ENCODE results near the gene CARNS1.
"Not testable (repeated sequence)": the region's sequence is repeated elsewhere in the genome, so short reads cannot be mapped to it uniquely, and the experiment has no call there.

- not testable (repeated sequence) for TF ChIP-seq EP300 (IDR thresholded peaks at IDR 0.05; ENCODE audit: low read depth); POLR2AphosphoS5 (IDR thresholded peaks at IDR 0.05); CTCF (IDR thresholded peaks at IDR 0.05); POLR2A (IDR thresholded peaks at IDR 0.05)
Observed at GRCh38 chr11:67465530-67465929, 50.1 kb downstream of the CARNS1 start.
